SKM-1 (cell line): Measurements from ENCODE around the gene DOCK1.

Experiments used
- DNase-seq: peaks from one replicate; lab custom pipeline; 2025; ENCODE audit not compliant: unreplicated experiment; lab: John Stamatoyannopoulos, UW

DOCK1 gene

GRCh38 chr10:127252818-127253217 lies 347.6 kb downstream of the DOCK1 start:
- no peak for DNase-seq

GRCh38 chr10:127254276-127254675 lies 349.0 kb downstream of the DOCK1 start:
- DNase-seq: peak; percentile 65

GRCh38 chr10:127257395-127257794 lies 352.2 kb downstream of the DOCK1 start:
- no peak for DNase-seq

- no peak for DNase-seq
Observed at GRCh38 chr10:127259347-127259746, 354.1 kb downstream of the DOCK1 start.

- no peak for DNase-seq
Observed at GRCh38 chr10:127262606-127263005, 357.4 kb downstream of the DOCK1 start.

- DNase-seq: no peak
Observed at GRCh38 chr10:127265288-127265687, 360.1 kb downstream of the DOCK1 start.

GRCh38 chr10:127266431-127266830 lies 361.2 kb downstream of the DOCK1 start:
- no peak for DNase-seq

GRCh38 chr10:127267442-127267841 lies 362.2 kb downstream of the DOCK1 start:
- DNase-seq: no peak

GRCh38 chr10:127272076-127272475 lies 366.8 kb downstream of the DOCK1 start:
- no peak for DNase-seq

GRCh38 chr10:127275272-127275671 lies 370.0 kb downstream of the DOCK1 start:
- DNase-seq: no peak

- no peak for DNase-seq
Observed at GRCh38 chr10:127275793-127276450, 370.7 kb downstream of the DOCK1 start.

GRCh38 chr10:127276794-127277462 lies 371.7 kb downstream of the DOCK1 start:
- no peak for DNase-seq

- no peak for DNase-seq
Observed at GRCh38 chr10:127278001-127278400, 372.8 kb downstream of the DOCK1 start.

GRCh38 chr10:127279334-127279774 lies 374.1 kb downstream of the DOCK1 start:
- DNase-seq: no peak

- no peak for DNase-seq
Observed at GRCh38 chr10:127280446-127280845, 375.2 kb downstream of the DOCK1 start.

GRCh38 chr10:127283017-127283416 lies 377.8 kb downstream of the DOCK1 start:
- no peak for DNase-seq

- DNase-seq: no peak
Observed at GRCh38 chr10:127283576-127283975, 378.3 kb downstream of the DOCK1 start.

GRCh38 chr10:127290850-127291249 lies 385.6 kb downstream of the DOCK1 start:
- DNase-seq: no peak

- no peak for DNase-seq
Observed at GRCh38 chr10:127291329-127291728, 386.1 kb downstream of the DOCK1 start.

GRCh38 chr10:127292888-127293287 lies 387.7 kb downstream of the DOCK1 start:
- no peak for DNase-seq

- DNase-seq: no peak
Observed at GRCh38 chr10:127293640-127294039, 388.4 kb downstream of the DOCK1 start.

GRCh38 chr10:127296696-127297095 lies 391.5 kb downstream of the DOCK1 start:
- no peak for DNase-seq

- DNase-seq: no peak
Observed at GRCh38 chr10:127298381-127298780, 393.2 kb downstream of the DOCK1 start.
